Measurements from ENCODE around the gene METRNL. TPM values are rescaled to one million over a fixed set of nuclear protein-coding genes. Genes with fewer than 3 reads are reported as not detected.
A peak's percentile ranks its signal among the peaks of the same experiment; 100 is the strongest.

Gene METRNL
- total and polyA plus RNA-seq, 12 donors, result 39.0 to 134 (median 70.9) TPM

DNA sequence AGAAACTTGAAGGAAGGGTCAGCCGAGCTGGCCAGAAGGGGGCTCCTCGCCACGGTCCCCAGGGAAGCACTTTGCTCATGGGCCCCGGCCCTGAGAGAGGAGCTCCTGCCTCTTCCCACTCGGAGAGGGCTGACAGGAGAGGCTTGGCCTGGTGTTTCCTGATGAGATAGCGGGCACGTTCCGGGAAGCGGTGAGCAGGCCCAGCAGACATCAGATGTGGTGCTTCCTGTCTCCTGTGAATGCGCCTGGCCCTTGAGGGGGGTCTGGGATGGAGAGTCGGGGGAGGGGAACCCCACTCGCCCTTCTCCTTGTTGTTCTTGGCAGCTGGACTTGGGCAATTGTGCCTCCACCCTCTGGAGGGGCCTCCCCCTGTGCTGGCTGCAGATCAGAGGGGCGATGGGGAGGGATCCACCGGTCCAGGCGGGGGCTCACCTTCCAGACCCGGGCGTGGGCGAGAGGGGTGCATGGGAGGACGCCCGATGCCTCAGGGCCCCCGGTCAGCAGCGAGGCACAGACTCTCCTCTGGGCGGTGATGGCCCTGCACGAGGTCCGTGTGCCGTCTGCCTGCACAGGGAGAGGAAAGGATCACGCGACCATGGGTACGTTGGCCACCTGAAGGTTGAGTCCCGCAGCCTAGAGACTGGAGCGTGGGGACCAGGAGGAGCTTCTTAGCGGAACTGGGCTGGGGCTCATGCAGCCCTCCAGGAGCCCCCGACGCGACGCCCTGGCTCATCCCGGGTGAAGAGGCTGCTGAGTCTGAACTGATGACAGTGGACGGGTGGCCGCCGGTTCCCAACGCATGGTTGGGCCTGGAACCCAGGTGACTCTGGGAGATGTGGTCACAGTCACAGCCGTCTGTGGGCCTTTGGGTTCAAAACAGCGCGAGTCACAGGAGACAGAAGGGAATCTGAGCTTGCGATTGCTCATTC lies 25.4 kb downstream of the METRNL start:
- peaks cover 0 to 14% (median 3%) of the 10 kb centered on the region in 7 donors for H3K27me3 ChIP-seq
- H3K9me3 ChIP-seq, result no peaks in the 10 kb centered on the region
- TF ChIP-seq, protein P1, sequence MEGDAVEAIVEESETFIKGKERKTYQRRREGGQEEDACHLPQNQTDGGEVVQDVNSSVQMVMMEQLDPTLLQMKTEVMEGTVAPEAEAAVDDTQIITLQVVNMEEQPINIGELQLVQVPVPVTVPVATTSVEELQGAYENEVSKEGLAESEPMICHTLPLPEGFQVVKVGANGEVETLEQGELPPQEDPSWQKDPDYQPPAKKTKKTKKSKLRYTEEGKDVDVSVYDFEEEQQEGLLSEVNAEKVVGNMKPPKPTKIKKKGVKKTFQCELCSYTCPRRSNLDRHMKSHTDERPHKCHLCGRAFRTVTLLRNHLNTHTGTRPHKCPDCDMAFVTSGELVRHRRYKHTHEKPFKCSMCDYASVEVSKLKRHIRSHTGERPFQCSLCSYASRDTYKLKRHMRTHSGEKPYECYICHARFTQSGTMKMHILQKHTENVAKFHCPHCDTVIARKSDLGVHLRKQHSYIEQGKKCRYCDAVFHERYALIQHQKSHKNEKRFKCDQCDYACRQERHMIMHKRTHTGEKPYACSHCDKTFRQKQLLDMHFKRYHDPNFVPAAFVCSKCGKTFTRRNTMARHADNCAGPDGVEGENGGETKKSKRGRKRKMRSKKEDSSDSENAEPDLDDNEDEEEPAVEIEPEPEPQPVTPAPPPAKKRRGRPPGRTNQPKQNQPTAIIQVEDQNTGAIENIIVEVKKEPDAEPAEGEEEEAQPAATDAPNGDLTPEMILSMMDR (IDR thresholded peaks at IDR 0.05), result no peak
- ATAC-seq (peak in 1 of 8 donors; percentile 2), DNase-seq (no peak)
- no peak overlapping the region for H3K4me3 ChIP-seq
- WGBS, 2 donors, result 73 to 74% methylated on average over 42 to 45 of the region's 45 CpGs
- H3K36me3 ChIP-seq, result no peaks in the 10 kb centered on the region
- H3K4me1 ChIP-seq, result peaks cover 8 to 46% (median 27%) of the 10 kb centered on the region in 9 donors
- intact Hi-C loops (cut with DNase I), result no loop called here
- H3K27ac ChIP-seq, result peak overlapping the region in 1 of 10 donors; percentile 71

DNA sequence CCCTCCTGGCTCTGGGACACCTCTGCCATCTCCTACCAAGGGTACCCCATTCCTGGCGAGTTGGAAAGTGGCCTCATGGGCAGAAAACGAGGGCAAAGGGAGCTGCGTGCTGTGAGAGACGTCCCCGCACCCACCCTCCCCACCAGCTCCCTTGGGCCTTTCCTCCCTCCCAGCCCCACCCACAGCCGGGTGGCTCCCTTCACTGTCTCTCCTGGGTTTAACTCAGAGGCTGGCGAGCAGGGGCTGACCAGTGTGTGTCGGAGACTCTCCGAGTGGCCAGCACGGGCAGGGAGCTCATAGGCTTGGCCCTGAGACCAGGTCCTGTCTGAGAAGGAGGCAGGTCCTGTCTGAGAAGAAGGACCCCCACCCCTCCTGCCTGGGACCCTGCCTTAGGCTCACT lies 26.1 kb downstream of the METRNL start:
- Histone ChIP-seq H3K27ac (peak overlapping the region in 1 of 10 donors; percentile 6), H3K36me3 (no peaks in the 10 kb centered on the region), H3K4me3 (no peak overlapping the region), H3K9me3 (no peaks in the 10 kb centered on the region), H3K27me3 (peaks cover 0 to 11% (median 0%) of the 10 kb centered on the region in 7 donors), H3K4me1 (peaks cover 12 to 46% (median 27%) of the 10 kb centered on the region in 9 donors)
- TF ChIP-seq, protein P1 (IDR thresholded peaks at IDR 0.05), result no peak
- DNase-seq, result no peak
- ATAC-seq, result no peak
- intact Hi-C loops (cut with DNase I), result no loop called here
- 76 to 79% methylated on average over 10 of the region's 10 CpGs for WGBS, 2 donors

DNA sequence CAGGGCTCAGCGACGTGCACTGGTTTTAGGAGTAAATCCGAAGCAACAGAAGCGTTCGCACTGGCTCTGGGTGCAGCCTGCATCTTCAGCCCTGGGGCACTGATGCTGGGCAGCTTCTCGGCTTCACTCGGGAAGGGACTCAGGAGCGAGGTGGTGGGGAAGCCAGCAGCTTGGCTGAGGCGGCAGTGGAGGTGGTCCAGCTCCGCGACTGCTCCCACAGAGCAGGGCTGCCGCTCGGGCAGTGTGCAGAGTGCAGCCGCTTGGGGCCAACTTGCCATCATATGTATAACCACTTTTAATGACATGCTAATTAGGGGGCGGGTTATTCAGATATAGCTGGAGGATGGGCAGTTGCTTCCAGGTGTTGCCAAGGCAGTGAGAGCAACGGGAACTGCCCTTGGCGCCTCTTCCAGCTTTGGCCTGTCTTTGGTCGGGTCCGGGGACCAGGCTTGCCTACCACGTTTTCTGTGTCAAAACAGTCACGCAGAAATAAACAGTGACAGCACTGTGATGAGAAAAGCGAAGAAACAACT lies 26.7 kb downstream of the METRNL start:
- no peak overlapping the region for H3K4me3 ChIP-seq
- intact Hi-C loops (cut with DNase I), result no loop called here
- H3K27ac ChIP-seq, result peak overlapping the region in 1 of 10 donors; percentile 31
- peaks cover 9 to 48% (median 23%) of the 10 kb centered on the region in 9 donors for H3K4me1 ChIP-seq
- 83 to 86% methylated on average over 22 of the region's 22 CpGs for WGBS, 2 donors
- peaks cover 0 to 11% (median 0%) of the 10 kb centered on the region in 7 donors for H3K27me3 ChIP-seq
- DNase-seq (no peak), ATAC-seq (no peak)
- no peaks in the 10 kb centered on the region for H3K36me3 ChIP-seq
- no peaks in the 10 kb centered on the region for H3K9me3 ChIP-seq
- TF ChIP-seq, protein P1 (IDR thresholded peaks at IDR 0.05), result no peak

DNA sequence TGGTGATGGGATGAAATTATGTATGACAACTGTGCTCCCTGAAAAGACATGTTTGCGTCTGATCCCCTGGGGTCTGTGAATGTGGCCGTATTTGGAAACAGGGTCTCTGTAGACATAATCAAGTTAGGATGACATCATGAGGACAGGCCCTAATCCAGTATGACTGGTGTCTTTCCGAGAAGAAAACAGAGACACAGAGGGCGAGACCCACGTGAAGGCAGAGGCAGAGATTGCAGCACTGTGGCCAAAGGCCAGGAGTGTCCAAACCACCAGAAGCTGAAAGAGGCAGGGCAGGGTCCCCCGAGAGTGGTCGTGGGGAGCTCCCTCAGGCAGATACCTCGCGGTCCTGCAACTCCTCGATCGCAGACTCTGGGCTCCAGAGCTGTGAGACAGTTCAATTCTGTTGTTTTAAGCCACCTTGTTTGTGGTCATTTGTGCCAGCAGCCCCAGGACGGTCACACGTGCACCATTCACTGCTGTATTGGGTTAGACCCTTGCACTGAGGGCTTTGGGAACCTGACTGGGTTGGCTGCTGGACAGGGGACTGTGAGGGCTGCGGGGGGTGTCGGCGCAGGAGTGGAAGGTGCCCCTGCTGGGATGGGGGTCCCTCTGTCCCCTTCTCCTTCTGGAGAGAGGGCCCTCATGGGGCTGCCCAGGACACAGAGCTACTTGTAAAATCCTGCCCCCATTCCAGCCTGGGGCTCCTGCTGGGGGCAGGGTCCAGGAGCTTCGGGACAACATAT lies 27.7 kb downstream of the METRNL start:
- peaks cover 0 to 11% (median 0%) of the 10 kb centered on the region in 7 donors for H3K27me3 ChIP-seq
- no peak overlapping the region for H3K27ac ChIP-seq
- H3K4me3 ChIP-seq, result no peak overlapping the region
- TF ChIP-seq, protein P1 (IDR thresholded peaks at IDR 0.05), result no peak
- no peaks in the 10 kb centered on the region for H3K9me3 ChIP-seq
- H3K36me3 ChIP-seq, result no peaks in the 10 kb centered on the region
- intact Hi-C loops (cut with DNase I), result no loop called here
- ATAC-seq (no peak), DNase-seq (no peak)
- WGBS, 2 donors, result 65 to 70% methylated on average over 17 of the region's 17 CpGs
- H3K4me1 ChIP-seq, result peaks cover 4 to 41% (median 20%) of the 10 kb centered on the region in 9 donors

Measured in heart right ventricle (tissue), 16 donors.